H4 (cell line): ENCODE results near the gene KCNQ2. TPM values are rescaled to one million over a fixed set of nuclear protein-coding genes. Genes with fewer than 3 reads are reported as not detected.
A peak's percentile ranks its signal among the peaks of the same experiment; 100 is the strongest.
"Not testable (repeated sequence)": the region's sequence is repeated elsewhere in the genome, so short reads cannot be mapped to it uniquely, and the experiment has no call there.

Experiments used
- DNase-seq: peaks from one replicate; pipeline ENCODE4 v3.0.0-alpha.2; 2015; ENCODE audit warnings: low spot score
- total RNA-seq: library from RNA; depleted of rRNA; stranded (reverse); fragments of >200 nt; shearing (Covaris generic); gene quantifications from 2 replicates; pipeline ENCODE4 v1.2.3, GENCODE V29; 2014; rRNA removed

Gene KCNQ2
- total RNA-seq, result 3.4 and 6.6 TPM in 2 replicates

DNA sequence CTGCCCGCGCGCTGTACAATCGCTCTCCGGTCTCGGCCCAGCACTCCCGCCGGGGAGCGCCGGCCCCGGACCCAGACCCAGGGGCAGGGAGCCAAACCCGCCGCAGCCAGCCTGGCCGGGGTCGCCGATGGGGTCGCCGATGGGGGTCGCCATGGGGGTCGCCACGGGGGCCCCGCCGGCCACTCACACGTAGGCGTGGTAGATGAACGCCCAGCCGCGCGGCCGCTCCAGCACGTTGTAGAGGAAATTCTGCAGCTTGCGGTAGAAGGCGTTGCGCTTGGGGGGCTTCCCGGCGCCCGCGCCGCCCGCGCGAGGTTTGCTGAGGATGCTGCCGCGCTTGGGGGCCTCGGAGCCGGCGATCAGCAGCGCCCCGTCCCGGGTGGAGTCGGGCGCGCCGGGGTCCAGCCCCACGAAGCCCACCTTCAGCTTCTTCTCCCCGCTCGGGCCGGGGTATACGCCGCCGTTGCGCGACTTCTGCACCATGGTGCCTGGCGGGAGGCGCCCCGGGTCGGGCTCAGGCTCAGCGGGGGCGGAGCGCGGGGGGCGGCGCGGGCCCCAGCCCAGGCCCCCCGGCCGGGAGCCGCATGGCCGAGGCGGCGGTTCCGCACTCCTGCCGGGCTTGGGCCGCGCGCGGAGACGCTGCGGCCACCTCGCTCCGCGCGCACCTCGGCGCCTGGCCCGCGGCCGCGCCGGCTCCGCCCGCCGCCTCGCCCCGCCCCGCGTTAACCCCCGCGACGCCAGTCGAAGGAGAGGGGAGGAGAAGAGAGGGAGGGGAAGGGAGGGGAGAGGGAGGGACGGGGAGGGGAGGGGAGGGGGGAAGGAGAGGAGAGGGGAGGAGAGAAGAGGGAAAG is at the start of gene KCNQ2:
Gene KCNQ2, minus strand, starts transcription at position 675 of the 851 bp plus-strand sequence. Its CDS starts 192 bp downstream, at position 483.
- DNase-seq, result no peak

DNA sequence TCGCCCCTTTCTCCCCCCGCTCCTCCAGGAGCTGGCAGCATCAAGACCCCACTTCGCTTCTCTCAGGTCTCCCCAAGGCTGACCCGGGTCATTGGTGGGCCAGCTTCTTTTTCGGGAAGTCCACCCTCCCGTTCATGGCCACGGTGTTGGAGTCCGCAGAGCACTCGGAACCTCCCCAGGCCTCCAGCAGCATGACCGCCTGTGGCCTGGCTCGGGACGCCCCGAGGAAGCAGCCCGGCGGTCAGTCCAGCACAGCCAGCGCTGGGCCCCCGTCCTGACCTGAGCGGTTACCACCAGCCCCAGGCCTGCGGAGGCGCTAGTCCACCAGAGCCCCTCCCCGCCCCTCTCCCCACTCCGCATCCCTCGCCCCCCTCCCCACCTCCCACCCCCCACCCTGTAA is 49.1 kb upstream of the KCNQ2 start:
- no peak for DNase-seq

GRCh38 chr20:63520934-63521601 is 48.6 kb upstream of the KCNQ2 start:
- DNase-seq, result no peak

- DNase-seq, result peak; percentile 45
Observed at GRCh38 chr20:63520504-63520933, 48.1 kb upstream of the KCNQ2 start, which contains the start of gene PPDPF. Gene PPDPF, plus strand, starts transcription at chr20:63520765. Its CDS starts 544 bp downstream, at chr20:63521309.

DNA sequence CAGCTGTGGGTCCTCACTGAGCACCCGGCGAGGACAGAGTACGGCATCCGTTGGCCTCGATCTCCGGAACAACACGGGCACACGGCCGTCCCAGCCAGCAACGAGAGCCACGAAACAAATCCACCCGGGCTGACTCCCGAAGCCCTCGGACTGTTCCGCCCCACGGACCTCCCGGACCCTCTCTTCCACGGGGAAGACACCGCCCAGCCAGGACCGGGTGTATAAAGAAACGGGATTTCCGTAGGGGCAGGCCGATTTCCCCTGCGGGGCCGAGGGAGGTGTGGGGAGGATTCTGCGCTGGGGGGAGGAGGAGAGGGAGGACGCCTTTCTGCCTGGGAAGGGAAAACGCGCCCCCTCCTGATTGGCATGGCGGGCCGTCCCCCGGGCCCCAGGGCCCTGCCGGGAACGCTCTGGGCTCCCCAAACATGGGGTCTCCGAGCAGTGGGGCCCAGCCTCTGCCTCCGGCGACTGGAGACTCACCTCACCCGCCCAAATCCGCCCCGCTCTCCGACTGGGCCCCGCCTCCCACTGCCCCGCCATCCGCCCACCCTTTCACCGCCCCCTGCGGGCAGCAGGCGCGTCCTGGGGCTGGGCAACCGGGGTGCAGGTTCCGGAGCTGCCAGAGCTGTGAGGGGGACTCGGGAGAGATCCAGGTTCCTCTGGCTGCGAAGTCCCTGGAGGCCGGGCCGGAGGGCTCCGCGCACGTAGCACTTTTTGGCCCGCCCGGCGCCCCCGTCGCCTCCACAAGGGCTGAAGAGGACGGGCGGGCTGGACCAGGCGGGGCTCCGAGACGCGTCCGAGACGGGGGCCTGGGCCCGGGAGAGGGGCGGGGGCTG is 47.4 kb upstream of the KCNQ2 start:
- DNase-seq, result no peak

DNA sequence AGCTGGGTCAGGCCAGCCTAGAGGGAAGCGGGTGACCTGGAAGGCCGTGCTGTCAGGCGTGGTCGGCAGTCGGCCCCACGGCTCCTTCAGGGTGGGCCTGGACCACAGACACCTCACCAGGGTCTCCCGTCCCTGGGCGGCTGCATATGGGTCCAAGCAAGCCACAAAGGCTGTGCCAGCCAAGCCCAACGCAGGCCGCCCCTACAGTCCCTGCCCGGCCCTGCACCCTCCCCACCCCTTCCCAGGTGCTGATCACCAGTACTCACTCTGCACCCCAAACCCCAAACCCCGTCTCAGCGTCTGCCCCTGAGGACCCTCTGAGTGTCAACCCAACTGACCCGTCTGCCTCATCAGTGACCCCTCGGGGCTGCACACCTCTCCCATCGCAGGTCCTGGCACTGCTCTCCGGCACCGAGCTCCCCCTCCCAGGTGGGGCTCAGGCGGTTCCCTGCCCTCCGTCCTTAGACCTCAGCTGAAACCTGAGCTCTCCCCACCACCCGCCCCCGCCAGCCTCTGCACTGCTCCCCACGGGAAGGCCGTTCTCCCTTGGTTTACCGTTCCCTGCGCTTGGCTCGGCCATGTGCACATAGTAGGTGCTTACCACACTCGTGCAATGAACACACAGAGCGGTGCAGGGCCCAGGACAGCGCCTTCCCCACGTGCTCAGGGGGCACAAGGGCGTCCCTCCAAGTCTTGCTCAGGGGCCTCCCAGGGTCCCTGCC is 46.7 kb upstream of the KCNQ2 start:
- DNase-seq, result no peak

GRCh38 chr20:63518351-63518861 is 46.0 kb upstream of the KCNQ2 start:
- no peak for DNase-seq

DNA sequence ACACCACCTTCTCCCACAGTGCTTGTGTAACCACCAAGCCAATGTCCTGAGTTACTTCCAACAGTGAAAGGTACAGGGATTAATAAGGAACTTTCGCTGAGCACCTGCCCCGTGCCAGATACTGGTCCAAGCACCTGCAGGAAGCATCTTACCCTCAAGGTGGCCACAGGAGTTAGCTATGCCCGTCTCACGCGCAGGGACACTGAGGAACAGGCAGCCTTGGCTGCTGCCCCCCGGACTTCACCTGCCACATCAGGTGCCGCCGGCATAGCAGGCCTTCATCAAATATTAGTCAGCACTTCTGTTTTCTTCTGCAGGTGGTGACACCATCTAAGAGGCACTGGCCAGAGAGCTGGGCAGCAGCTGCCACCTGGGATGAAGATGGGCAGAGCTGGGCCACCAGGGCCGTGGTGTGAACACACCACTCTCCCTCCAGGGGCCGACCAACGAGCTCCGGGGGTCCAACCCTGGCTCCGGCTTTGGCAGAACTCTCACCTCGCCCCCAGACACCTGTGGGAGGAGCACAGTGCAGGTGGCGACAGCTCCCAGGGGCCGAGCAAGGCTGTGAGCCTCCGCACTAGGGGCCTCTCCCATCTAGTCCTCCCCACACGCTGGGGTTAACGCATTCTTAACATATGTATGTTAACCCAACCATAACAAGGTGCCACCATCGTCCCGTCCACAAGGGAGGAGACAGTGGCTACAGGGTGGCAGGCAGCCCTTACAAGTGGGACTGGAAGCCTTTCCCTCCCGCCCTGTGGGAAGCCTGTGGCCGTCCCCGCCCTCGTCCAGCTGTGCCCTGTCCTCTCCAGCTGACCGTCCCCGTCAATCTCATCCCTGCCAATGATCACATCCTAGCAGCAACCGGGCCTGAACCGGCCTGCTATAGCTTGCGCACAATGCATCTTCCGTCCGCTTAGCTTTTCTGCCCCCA is 45.2 kb upstream of the KCNQ2 start:
- DNase-seq, result no peak

GRCh38 chr20:63514520-63514919 is 42.1 kb upstream of the KCNQ2 start:
- DNase-seq, result not testable (repeated sequence)

GRCh38 chr20:63513207-63513606 is 40.8 kb upstream of the KCNQ2 start:
- no peak for DNase-seq

- no peak for DNase-seq
Observed at GRCh38 chr20:63509088-63509564, 36.7 kb upstream of the KCNQ2 start.

GRCh38 chr20:63508072-63508768 is 35.8 kb upstream of the KCNQ2 start:
- no peak for DNase-seq

- DNase-seq, result no peak
Observed at GRCh38 chr20:63507083-63507743, 34.8 kb upstream of the KCNQ2 start.

GRCh38 chr20:63505723-63506122 is 33.3 kb upstream of the KCNQ2 start:
- DNase-seq, result no peak

DNA sequence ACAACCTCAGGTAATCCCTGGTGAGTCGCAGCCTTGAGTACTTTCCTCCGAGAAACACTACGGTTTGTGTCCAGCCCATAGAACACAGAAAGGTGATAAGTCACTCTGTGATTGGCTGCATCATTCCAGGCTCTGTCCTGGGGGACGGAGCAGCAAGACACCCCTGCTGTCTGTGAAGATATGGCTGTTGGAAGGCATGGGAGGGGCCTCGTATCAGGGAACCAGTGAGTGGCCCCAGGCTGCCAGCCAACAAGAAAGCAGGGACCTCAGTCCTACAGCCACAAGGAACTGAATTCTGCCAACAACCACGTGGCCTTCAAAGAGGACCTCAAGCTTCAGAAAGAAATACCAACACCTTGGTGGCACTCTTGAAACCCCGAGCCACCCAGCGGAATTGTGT is 32.8 kb upstream of the KCNQ2 start:
- no peak for DNase-seq

DNA sequence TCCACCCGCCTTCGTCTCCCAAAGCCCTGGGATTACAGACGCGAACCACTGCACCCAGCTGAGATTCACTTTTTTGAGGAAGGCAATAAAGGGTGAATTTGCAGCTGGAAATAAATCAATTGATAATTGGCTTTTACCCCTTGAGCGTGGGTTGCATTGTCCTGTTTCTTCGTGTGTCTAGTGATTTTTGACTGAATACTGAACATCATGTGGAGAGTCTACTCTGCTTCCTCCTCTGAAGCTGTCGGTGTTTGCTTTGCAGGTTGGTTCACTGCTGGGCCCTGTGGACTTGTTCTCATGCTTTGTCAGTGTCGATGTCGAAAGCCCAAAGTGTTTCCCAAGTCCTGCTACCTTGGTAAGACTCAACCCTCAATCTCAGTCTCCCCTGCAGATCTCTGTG is 32.2 kb upstream of the KCNQ2 start:
- no peak for DNase-seq

GRCh38 chr20:63503524-63503923 is 31.1 kb upstream of the KCNQ2 start:
- DNase-seq, result no peak

- DNase-seq, result no peak
Observed at GRCh38 chr20:63502671-63503172, 30.3 kb upstream of the KCNQ2 start.
